Measurements from ENCODE around the gene ACO2.

ACO2 gene

DNA sequence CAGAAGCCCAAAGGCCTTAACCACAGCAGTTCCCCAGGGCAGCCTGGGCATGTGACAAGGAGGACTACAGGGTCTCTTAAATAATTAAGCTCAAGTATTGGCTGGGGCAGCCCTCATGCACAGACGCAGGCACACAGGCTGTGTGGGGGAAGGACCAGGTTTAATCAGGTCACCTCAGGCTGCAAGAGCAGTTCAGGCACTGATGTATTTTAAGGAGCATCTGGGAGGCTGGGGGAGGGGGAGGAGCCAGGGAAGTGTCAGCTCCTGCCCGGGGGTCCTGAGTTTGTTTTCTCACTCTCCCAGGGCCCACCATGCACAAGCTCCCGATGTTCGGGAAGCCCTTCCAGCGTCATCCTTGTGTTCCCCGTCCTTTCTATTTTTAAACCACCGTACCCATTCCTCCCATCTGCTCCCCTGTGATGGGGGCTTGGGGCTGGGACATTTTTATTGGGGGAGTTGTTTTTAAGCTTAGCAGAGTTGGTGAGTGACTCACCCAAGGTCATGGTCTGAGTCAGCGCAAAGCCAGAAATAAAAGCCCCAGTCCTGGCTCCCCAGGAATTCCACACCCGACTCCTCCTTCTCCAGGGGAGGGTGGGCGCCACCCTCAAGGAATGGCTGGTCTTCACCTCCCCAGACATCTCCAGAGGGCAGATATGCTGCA is 94.3 kb downstream of the ACO2 start:
- Histone ChIP-seq H3K4me1 (ENCODE audit: low read length) (no peaks in the 10 kb centered on the region), H2AFZ (ENCODE audit: low read depth, low read length) (no peak overlapping the region), H3K9me3 (ENCODE audit: insufficient read depth, low read length) (no peaks in the 10 kb centered on the region), H3K36me3 (replicated peaks; ENCODE audit: low read depth, low read length) (no peaks in the 10 kb centered on the region), H3K27me3 (ENCODE audit: low read depth, low read length) (peaks cover 21% of the 10 kb centered on the region), H3K9ac (ENCODE audit: low read length) (no peak overlapping the region), H4K20me1 (ENCODE audit: insufficient read depth, low read length) (no peaks in the 10 kb centered on the region), H3K79me2 (ENCODE audit: low read length) (no peaks in the 10 kb centered on the region), H3K4me3 (ENCODE audit: low read length) (no peak overlapping the region), H3K4me2 (ENCODE audit: low read length) (no peak overlapping the region), H3K27ac (ENCODE audit: low read length) (no peak overlapping the region)
- TF ChIP-seq EZH2phosphoT487 (IDR thresholded peaks at IDR 0.05; ENCODE audit: low read depth) = no peak
- TF ChIP-seq, protein P1, sequence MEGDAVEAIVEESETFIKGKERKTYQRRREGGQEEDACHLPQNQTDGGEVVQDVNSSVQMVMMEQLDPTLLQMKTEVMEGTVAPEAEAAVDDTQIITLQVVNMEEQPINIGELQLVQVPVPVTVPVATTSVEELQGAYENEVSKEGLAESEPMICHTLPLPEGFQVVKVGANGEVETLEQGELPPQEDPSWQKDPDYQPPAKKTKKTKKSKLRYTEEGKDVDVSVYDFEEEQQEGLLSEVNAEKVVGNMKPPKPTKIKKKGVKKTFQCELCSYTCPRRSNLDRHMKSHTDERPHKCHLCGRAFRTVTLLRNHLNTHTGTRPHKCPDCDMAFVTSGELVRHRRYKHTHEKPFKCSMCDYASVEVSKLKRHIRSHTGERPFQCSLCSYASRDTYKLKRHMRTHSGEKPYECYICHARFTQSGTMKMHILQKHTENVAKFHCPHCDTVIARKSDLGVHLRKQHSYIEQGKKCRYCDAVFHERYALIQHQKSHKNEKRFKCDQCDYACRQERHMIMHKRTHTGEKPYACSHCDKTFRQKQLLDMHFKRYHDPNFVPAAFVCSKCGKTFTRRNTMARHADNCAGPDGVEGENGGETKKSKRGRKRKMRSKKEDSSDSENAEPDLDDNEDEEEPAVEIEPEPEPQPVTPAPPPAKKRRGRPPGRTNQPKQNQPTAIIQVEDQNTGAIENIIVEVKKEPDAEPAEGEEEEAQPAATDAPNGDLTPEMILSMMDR (IDR thresholded peaks at IDR 0.05; ENCODE audit: low read depth, low read length) = no peak

DNA sequence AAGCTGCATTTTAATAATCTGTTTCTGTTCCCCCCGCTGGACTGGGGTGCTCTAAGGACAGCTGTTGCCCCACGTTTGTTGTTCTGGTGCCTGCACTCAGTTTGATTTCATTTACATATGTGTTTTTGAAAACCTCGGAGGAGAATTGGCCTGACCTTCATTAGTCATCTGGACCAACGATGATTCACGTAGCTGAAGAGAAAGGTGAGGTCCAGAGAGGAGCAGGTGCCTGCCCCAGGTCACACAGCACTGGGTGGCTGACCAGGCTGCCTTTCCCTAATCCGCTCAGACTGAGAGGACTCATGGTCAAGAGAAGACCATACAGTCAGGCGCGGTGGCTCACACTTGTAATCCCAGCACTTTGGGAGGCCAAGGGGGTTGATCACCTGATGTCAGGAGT is 95.6 kb downstream of the ACO2 start:
- Histone ChIP-seq H3K36me3 (replicated peaks; ENCODE audit: low read depth, low read length) (no peaks in the 10 kb centered on the region), H4K20me1 (ENCODE audit: insufficient read depth, low read length) (no peaks in the 10 kb centered on the region), H3K79me2 (ENCODE audit: low read length) (no peaks in the 10 kb centered on the region), H3K4me3 (ENCODE audit: low read length) (no peak overlapping the region), H3K9ac (ENCODE audit: low read length) (no peak overlapping the region), H3K9me3 (ENCODE audit: insufficient read depth, low read length) (no peaks in the 10 kb centered on the region), H3K4me2 (ENCODE audit: low read length) (no peak overlapping the region), H2AFZ (ENCODE audit: low read depth, low read length) (no peak overlapping the region), H3K27ac (ENCODE audit: low read length) (no peak overlapping the region), H3K27me3 (ENCODE audit: low read depth, low read length) (peaks cover 21% of the 10 kb centered on the region), H3K4me1 (ENCODE audit: low read length) (no peaks in the 10 kb centered on the region)
- TF ChIP-seq, protein P1 (IDR thresholded peaks at IDR 0.05; ENCODE audit: low read depth, low read length) = no peak
- TF ChIP-seq EZH2phosphoT487 (IDR thresholded peaks at IDR 0.05; ENCODE audit: low read depth) = no peak

DNA sequence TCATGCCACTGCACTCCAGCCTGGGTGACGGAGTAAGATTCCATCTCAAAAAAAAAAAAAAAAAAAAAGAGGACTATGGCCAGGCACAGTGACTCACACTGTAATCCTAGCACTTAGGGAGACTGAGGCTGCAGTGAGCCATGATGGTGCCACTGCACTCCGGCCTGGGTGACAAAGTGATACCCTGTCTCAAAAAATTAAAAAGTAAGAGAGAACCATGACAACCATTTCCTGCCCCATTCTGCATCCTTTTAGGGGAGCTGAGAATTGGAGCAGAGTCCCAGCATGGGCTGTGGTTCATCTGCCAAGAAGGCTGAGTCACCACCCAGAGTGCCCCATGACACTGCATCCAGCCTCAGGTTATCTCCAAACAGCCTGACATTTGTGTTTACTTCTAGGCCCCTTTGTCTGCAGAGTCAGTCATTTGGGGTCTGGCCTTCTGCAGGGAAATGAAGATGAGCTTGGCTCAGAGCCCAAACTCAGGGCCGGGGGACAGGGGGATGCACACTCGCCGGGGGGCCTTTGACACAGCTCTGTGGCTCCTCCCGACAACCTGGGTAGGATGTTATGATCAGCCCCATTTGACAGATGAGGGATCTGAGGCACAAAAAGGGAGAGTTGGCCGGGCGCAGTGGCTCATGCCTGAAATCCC is 96.6 kb downstream of the ACO2 start:
- H3K27ac ChIP-seq (ENCODE audit: low read length) = no peak overlapping the region
- no peaks in the 10 kb centered on the region for H3K4me1 ChIP-seq (ENCODE audit: low read length)
- H2AFZ ChIP-seq (ENCODE audit: low read depth, low read length) = no peak overlapping the region
- no peaks in the 10 kb centered on the region for H3K36me3 ChIP-seq (replicated peaks; ENCODE audit: low read depth, low read length)
- H3K27me3 ChIP-seq (ENCODE audit: low read depth, low read length) = peaks cover 16% of the 10 kb centered on the region
- no peak overlapping the region for H3K4me2 ChIP-seq (ENCODE audit: low read length)
- H3K79me2 ChIP-seq (ENCODE audit: low read length) = no peaks in the 10 kb centered on the region
- TF ChIP-seq, protein P1 (IDR thresholded peaks at IDR 0.05; ENCODE audit: low read depth, low read length) = no peak
- TF ChIP-seq EZH2phosphoT487 (IDR thresholded peaks at IDR 0.05; ENCODE audit: low read depth) = no peak
- H3K9me3 ChIP-seq (ENCODE audit: insufficient read depth, low read length) = no peaks in the 10 kb centered on the region
- H3K9ac ChIP-seq (ENCODE audit: low read length) = no peak overlapping the region
- H4K20me1 ChIP-seq (ENCODE audit: insufficient read depth, low read length) = no peaks in the 10 kb centered on the region
- H3K4me3 ChIP-seq (ENCODE audit: low read length) = no peak overlapping the region

DNA sequence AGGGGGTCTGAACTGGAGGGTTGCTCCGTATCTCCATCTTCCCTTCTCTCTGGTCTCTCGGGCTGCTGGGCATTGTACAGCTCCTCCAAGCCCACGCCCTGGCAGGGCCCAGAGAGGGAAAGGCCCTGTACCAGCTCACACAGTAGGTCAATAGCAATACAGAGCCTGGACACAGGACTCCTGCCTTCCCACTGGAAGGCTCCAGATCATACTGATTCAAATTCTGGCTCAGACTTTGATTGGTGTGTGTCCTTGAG is 98.5 kb downstream of the ACO2 start:
- no peak overlapping the region for H3K27ac ChIP-seq (ENCODE audit: low read length)
- H3K4me3 ChIP-seq (ENCODE audit: low read length) = no peak overlapping the region
- H3K4me1 ChIP-seq (ENCODE audit: low read length) = no peaks in the 10 kb centered on the region
- no peaks in the 10 kb centered on the region for H3K9me3 ChIP-seq (ENCODE audit: insufficient read depth, low read length)
- no peaks in the 10 kb centered on the region for H3K79me2 ChIP-seq (ENCODE audit: low read length)
- no peak overlapping the region for H3K9ac ChIP-seq (ENCODE audit: low read length)
- H2AFZ ChIP-seq (ENCODE audit: low read depth, low read length) = no peak overlapping the region
- no peaks in the 10 kb centered on the region; the same call in 1 of the 2 replicates for H3K27me3 ChIP-seq (ENCODE audit: low read depth, low read length)
- TF ChIP-seq EZH2phosphoT487 (IDR thresholded peaks at IDR 0.05; ENCODE audit: low read depth) = no peak
- TF ChIP-seq, protein P1 (IDR thresholded peaks at IDR 0.05; ENCODE audit: low read depth, low read length) = no peak
- no peaks in the 10 kb centered on the region for H3K36me3 ChIP-seq (replicated peaks; ENCODE audit: low read depth, low read length)
- no peaks in the 10 kb centered on the region for H4K20me1 ChIP-seq (ENCODE audit: insufficient read depth, low read length)
- no peak overlapping the region for H3K4me2 ChIP-seq (ENCODE audit: low read length)
